Prostate gland (tissue), 2 donors: ENCODE data around the gene DAP. TPM values are rescaled to one million over a fixed set of nuclear protein-coding genes. Genes with fewer than 3 reads are reported as not detected.

ENCODE experiments used
- DNase-seq: peaks from one replicate; pipeline ENCODE4 v3.0.0-alpha.2; 2019; ENCODE audit warnings: low spot score
- H3K27ac ChIP-seq, 2 donors: fragments of 200-600 bp; sonication (generic); 2 replicates each; pipeline ENCODE4 v1.5.1; 2017 to 2019
- H3K27me3 ChIP-seq: fragments of 200-600 bp; sonication (generic); replicated peaks from 2 replicates; pipeline ENCODE4 v1.5.1; 2019; ENCODE audit not compliant: insufficient read depth
- H3K36me3 ChIP-seq, 2 donors: fragments of 200-600 bp; sonication (generic); 1 replicate in 1 of 2; 2 replicates in 1 of 2; pipeline versions ENCODE4 v1.5.1 to v1.8.1; 2017 to 2019
- H3K4me1 ChIP-seq: fragments of 200-600 bp; sonication (generic); replicated peaks from 2 replicates; pipeline ENCODE4 v1.5.1; 2019
- H3K4me3 ChIP-seq, 2 donors: fragments of 200-600 bp; sonication (generic); 2 replicates each; pipeline ENCODE4 v1.5.1; 2017 to 2019
- H3K9me3 ChIP-seq: fragments of 200-600 bp; sonication (generic); 2 replicates; pipeline ENCODE4 v1.5.1; 2017
- CTCF ChIP-seq, 4 experiments: fragments of 200-600 bp in 2 of 4; fragments of 450-650 bp in 2 of 4; sonication (generic) in 2 of 4; IDR thresholded peaks; 1 replicate in 3 of 4; 2 replicates in 1 of 4; pipeline ENCODE4 v1.5.1; 2016 to 2019; ENCODE audit warnings: antibody characterized with exemption in 4 of 4, mild to moderate bottlenecking in 2 of 4, moderate library complexity in 2 of 4
- POLR2A ChIP-seq: fragments of 450-650 bp; IDR thresholded peaks from one replicate; pipeline ENCODE4 v1.6.1; 2016; ENCODE audit warnings: antibody characterized with exemption, mild to moderate bottlenecking
- POLR2AphosphoS5 ChIP-seq: sonication (generic); formaldehyde crosslinking; IDR thresholded peaks from one replicate; pipeline ENCODE4 v1.6.1; 2017; ENCODE audit warnings: antibody characterized with exemption
- WGBS: methylation state at CpG from one replicate; pipeline ENCODE4 v1.1.5; 2018; 5-methylcytosine and 5-hydroxymethylcytosine counted together
- intact Hi-C: fragments of 100-400 bp; cut with DNase I; formaldehyde crosslinking; loops from one replicate; pipeline ENCODE4 v1.14.2; 2022
- total RNA-seq, 2 donors: library from RNA; depleted of rRNA; stranded (reverse); fragments of >200 nt; gene quantifications; one replicate each; pipeline ENCODE4 v1.1.0, GENCODE V29; 2016

The DAP gene
- total RNA-seq, 2 donors from 2014 or later = 86.2 to 111 TPM

GRCh38 chr5:10741661-10742060 lies 19.4 kb downstream of the DAP start:
- H3K27ac ChIP-seq = no peak overlapping the region
- intact Hi-C loops = no loop called here
- H3K9me3 ChIP-seq = no peaks in the 10 kb centered on the region
- TF ChIP-seq POLR2AphosphoS5 = no peak
- TF ChIP-seq CTCF (IDR thresholded peaks at IDR 0.05) = no peak
- TF ChIP-seq POLR2A = no peak
- no peaks in the 10 kb centered on the region for H3K36me3 ChIP-seq
- DNase-seq = no peak
- no peaks in the 10 kb centered on the region for H3K4me1 ChIP-seq
- no peak overlapping the region for H3K4me3 ChIP-seq
- WGBS = 89% methylated on average over 9 of the region's 9 CpGs
- H3K27me3 ChIP-seq = no peaks in the 10 kb centered on the region

- no peaks in the 10 kb centered on the region for H3K27me3 ChIP-seq
- DNase-seq = no peak
- no peak overlapping the region for H3K27ac ChIP-seq
- WGBS = 94% methylated on average over 2 of the region's 2 CpGs
- no peaks in the 10 kb centered on the region for H3K9me3 ChIP-seq
- no peaks in the 10 kb centered on the region for H3K36me3 ChIP-seq
- TF ChIP-seq POLR2AphosphoS5 (no peak), CTCF (IDR thresholded peaks at IDR 0.05) (no peak), POLR2A (no peak)
- no peak overlapping the region for H3K4me3 ChIP-seq
- intact Hi-C loops = no loop called here
- no peaks in the 10 kb centered on the region for H3K4me1 ChIP-seq
These were observed 20.6 kb downstream of the DAP start for GRCh38 chr5:10740384-10740783.

GRCh38 chr5:10737880-10738279 lies 23.2 kb downstream of the DAP start:
- Histone ChIP-seq H3K36me3 (no peaks in the 10 kb centered on the region), H3K4me3 (no peak overlapping the region), H3K9me3 (no peaks in the 10 kb centered on the region), H3K4me1 (peaks cover 4% of the 10 kb centered on the region), H3K27ac (no peak overlapping the region), H3K27me3 (no peaks in the 10 kb centered on the region)
- TF ChIP-seq POLR2AphosphoS5 (no peak), CTCF (IDR thresholded peaks at IDR 0.05) (no peak), POLR2A (no peak)
- no peak for DNase-seq
- intact Hi-C loops = no loop called here

GRCh38 chr5:10736808-10737207 lies 24.2 kb downstream of the DAP start:
- intact Hi-C loops = no loop called here
- no peaks in the 10 kb centered on the region for H3K27me3 ChIP-seq
- H3K4me1 ChIP-seq = peaks cover 4% of the 10 kb centered on the region
- DNase-seq = no peak
- no peaks in the 10 kb centered on the region for H3K9me3 ChIP-seq
- H3K36me3 ChIP-seq = no peaks in the 10 kb centered on the region
- H3K27ac ChIP-seq = no peak overlapping the region
- WGBS = 67% methylated on average over 5 of the region's 5 CpGs
- no peak overlapping the region for H3K4me3 ChIP-seq
- TF ChIP-seq CTCF (IDR thresholded peaks at IDR 0.05) (no peak), POLR2A (no peak), POLR2AphosphoS5 (no peak)

- Histone ChIP-seq H3K36me3 (no peaks in the 10 kb centered on the region), H3K9me3 (no peaks in the 10 kb centered on the region), H3K4me1 (peaks cover 4% of the 10 kb centered on the region), H3K4me3 (no peak overlapping the region), H3K27me3 (no peaks in the 10 kb centered on the region), H3K27ac (no peak overlapping the region)
- DNase-seq = no peak
- WGBS = 52% methylated on average over 10 of the region's 11 CpGs
- TF ChIP-seq CTCF (IDR thresholded peaks at IDR 0.05) (no peak), POLR2AphosphoS5 (no peak)
- intact Hi-C loops = no loop called here
These were observed 24.7 kb downstream of the DAP start for GRCh38 chr5:10736354-10736753.
